IMR-90 (cell line): ENCODE measurements around the gene TBPL2.

Experiments
- CEBPB ChIP-seq: IDR thresholded peaks from 2 replicates; pipeline ENCODE4 v1.6.1; 2012; ENCODE audit warnings: low read depth, low read length, improper control_type of control experiment
- MAFK ChIP-seq: IDR thresholded peaks from 2 replicates; pipeline ENCODE4 v1.6.1; 2012; ENCODE audit warnings: low read depth, low read length, improper control_type of control experiment
- MAZ ChIP-seq: IDR thresholded peaks from 2 replicates; pipeline ENCODE4 v1.6.1; 2012; ENCODE audit warnings: low read depth, mild to moderate bottlenecking, low read length, improper control_type of control experiment, moderate library complexity, borderline replicate concordance
- MXI1 ChIP-seq: IDR thresholded peaks from 2 replicates; pipeline ENCODE4 v1.6.1; 2012; ENCODE audit warnings: low read depth, mild to moderate bottlenecking, low read length, moderate library complexity, borderline replicate concordance
- NFE2L2 ChIP-seq: fragments of 150-350 bp; IDR thresholded peaks from 2 replicates; pipeline ENCODE4 v1.6.1; 2016; ENCODE audit warnings: low read depth, mild to moderate bottlenecking, low read length
- POLR2A ChIP-seq: IDR thresholded peaks from 2 replicates; pipeline ENCODE4 v1.6.1; 2012; ENCODE audit warnings: mild to moderate bottlenecking, low read depth, low read length
- RAD21 ChIP-seq: IDR thresholded peaks from 2 replicates; pipeline ENCODE4 v1.6.1; 2012; ENCODE audit warnings: low read length, improper control_type of control experiment
- RCOR1 ChIP-seq: IDR thresholded peaks from 2 replicates; pipeline ENCODE4 v1.6.1; 2012; ENCODE audit warnings: mild to moderate bottlenecking, low read length, improper control_type of control experiment; ENCODE audit not compliant: insufficient replicate concordance
- RFX5 ChIP-seq: IDR thresholded peaks from 2 replicates; pipeline ENCODE4 v1.8.0; 2012; ENCODE audit warnings: low read depth, mild to moderate bottlenecking, low read length, moderate library complexity
- SMC3 ChIP-seq: fragments of 150-350 bp; IDR thresholded peaks from 2 replicates; pipeline ENCODE4 v1.6.1; 2016; ENCODE audit warnings: low read depth, mild to moderate bottlenecking, antibody characterized with exemption, low read length, moderate library complexity
- TF ChIP-seq, protein P1 (sequence below): conservative IDR thresholded peaks from 2 replicates; pipeline ENCODE4 v1.5.1; 2012; ENCODE audit warnings: mild to moderate bottlenecking, low read depth, low read length, improper control_type of control experiment
- TF ChIP-seq, protein P2 (sequence below): fragments of 150-350 bp; IDR thresholded peaks from 2 replicates; pipeline ENCODE4 v1.6.1; 2016; ENCODE audit warnings: low read depth, mild to moderate bottlenecking, low read length, moderate library complexity, borderline replicate concordance
- TF ChIP-seq, protein P3 (sequence below): fragments of 150-350 bp; IDR thresholded peaks from 2 replicates; pipeline ENCODE4 v1.6.1; 2017; ENCODE audit warnings: mild to moderate bottlenecking, antibody characterized with exemption, low read length, low read depth

DNA sequence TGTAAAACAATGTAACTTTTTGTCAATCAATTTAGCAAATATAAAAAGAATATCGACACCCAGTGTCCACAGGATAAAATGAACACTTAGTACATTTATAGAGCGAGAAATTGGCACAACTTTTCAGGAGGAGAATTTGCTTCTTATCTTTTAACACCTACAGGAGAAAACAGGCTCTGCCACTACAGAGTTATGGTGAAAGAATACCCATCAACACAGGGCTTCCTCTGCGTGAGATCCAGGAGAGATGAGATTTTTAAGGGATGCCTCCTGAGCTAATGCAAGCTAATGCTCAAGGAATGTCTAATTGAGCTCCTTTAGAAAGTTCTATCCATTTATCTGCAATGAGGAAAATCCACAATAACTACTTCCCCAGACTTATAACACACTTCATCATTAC is 7.8 kb downstream of the TBPL2 start:
- TF ChIP-seq POLR2A, result no peak
- TF ChIP-seq, protein P1, sequence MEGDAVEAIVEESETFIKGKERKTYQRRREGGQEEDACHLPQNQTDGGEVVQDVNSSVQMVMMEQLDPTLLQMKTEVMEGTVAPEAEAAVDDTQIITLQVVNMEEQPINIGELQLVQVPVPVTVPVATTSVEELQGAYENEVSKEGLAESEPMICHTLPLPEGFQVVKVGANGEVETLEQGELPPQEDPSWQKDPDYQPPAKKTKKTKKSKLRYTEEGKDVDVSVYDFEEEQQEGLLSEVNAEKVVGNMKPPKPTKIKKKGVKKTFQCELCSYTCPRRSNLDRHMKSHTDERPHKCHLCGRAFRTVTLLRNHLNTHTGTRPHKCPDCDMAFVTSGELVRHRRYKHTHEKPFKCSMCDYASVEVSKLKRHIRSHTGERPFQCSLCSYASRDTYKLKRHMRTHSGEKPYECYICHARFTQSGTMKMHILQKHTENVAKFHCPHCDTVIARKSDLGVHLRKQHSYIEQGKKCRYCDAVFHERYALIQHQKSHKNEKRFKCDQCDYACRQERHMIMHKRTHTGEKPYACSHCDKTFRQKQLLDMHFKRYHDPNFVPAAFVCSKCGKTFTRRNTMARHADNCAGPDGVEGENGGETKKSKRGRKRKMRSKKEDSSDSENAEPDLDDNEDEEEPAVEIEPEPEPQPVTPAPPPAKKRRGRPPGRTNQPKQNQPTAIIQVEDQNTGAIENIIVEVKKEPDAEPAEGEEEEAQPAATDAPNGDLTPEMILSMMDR, result no peak
- TF ChIP-seq RFX5, result no peak
- no peak for TF ChIP-seq MXI1
- TF ChIP-seq, protein P2, sequence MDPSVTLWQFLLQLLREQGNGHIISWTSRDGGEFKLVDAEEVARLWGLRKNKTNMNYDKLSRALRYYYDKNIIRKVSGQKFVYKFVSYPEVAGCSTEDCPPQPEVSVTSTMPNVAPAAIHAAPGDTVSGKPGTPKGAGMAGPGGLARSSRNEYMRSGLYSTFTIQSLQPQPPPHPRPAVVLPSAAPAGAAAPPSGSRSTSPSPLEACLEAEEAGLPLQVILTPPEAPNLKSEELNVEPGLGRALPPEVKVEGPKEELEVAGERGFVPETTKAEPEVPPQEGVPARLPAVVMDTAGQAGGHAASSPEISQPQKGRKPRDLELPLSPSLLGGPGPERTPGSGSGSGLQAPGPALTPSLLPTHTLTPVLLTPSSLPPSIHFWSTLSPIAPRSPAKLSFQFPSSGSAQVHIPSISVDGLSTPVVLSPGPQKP, result no peak
- TF ChIP-seq RAD21, result no peak
- TF ChIP-seq, protein P3, sequence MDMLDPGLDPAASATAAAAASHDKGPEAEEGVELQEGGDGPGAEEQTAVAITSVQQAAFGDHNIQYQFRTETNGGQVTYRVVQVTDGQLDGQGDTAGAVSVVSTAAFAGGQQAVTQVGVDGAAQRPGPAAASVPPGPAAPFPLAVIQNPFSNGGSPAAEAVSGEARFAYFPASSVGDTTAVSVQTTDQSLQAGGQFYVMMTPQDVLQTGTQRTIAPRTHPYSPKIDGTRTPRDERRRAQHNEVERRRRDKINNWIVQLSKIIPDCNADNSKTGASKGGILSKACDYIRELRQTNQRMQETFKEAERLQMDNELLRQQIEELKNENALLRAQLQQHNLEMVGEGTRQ, result no peak
- no peak for TF ChIP-seq CEBPB
- TF ChIP-seq MAZ, result no peak
- no peak for TF ChIP-seq MAFK
- no peak for TF ChIP-seq SMC3
- TF ChIP-seq NFE2L2, result no peak
- no peak for TF ChIP-seq RCOR1
